HEK293T (cell line): Measurements from ENCODE around the gene WDR18.

ENCODE experiments used
- BHLHE40 ChIP-seq: fragments of 450-650 bp; IDR thresholded peaks from 2 replicates; pipeline ENCODE4 v1.6.1; 2016; ENCODE audit warnings: mild to moderate bottlenecking, moderate library complexity, borderline replicate concordance
- FOXA1 ChIP-seq: fragments of 450-650 bp; IDR thresholded peaks from 2 replicates; pipeline ENCODE4 v1.6.1; 2016; ENCODE audit warnings: mild to moderate bottlenecking
- FOXK2 ChIP-seq: fragments of 450-650 bp; IDR thresholded peaks from 2 replicates; pipeline ENCODE4 v1.6.1; 2016; ENCODE audit warnings: mild to moderate bottlenecking
- SP1 ChIP-seq: fragments of 450-650 bp; IDR thresholded peaks from 2 replicates; pipeline ENCODE4 v1.6.1; 2017

GRCh38 chr19:966485-967088, 17.6 kb upstream of the WDR18 start:
- TF ChIP-seq BHLHE40 = no peak
- no peak for TF ChIP-seq FOXA1
- no peak for TF ChIP-seq SP1
- TF ChIP-seq FOXK2 = no peak
